GM12878 (cell line): ENCODE results near the gene LMNTD2. TPM values are rescaled to one million over a fixed set of nuclear protein-coding genes. Genes with fewer than 3 reads are reported as not detected.

ENCODE experiments used
- CBX5 ChIP-seq: sonication (generic); IDR thresholded peaks from 2 replicates; pipeline ENCODE4 v1.6.1; 2016; ENCODE audit warnings: low read depth, moderate library complexity, mild to moderate bottlenecking, inconsistent platforms
- ETV6 ChIP-seq, 2 experiments: fragments of 450-650 bp in 1 of 2; IDR thresholded peaks in 1 of 2; conservative IDR thresholded peaks in 1 of 2; 2 replicates each; pipeline ENCODE4 v1.6.1; 2014; ENCODE audit warnings: antibody characterized with exemption in 1 of 2, borderline replicate concordance in 1 of 2, low read depth in 1 of 2, mild to moderate bottlenecking in 1 of 2, moderate library complexity in 1 of 2
- EZH2 ChIP-seq: IDR thresholded peaks from 2 replicates; pipeline ENCODE4 v1.6.1; 2012; ENCODE audit warnings: low read depth, mild to moderate bottlenecking, control low read depth, inconsistent platforms, low read length, borderline replicate concordance; ENCODE audit not compliant: control insufficient read depth
- FOXM1 ChIP-seq: IDR thresholded peaks from 2 replicates; pipeline ENCODE4 v1.6.1; 2012; ENCODE audit warnings: low read depth, mild to moderate bottlenecking, inconsistent platforms, low read length, moderate library complexity
- RAD51 ChIP-seq: fragments of 450-650 bp; IDR thresholded peaks from 2 replicates; pipeline ENCODE4 v1.6.1; 2016; ENCODE audit warnings: moderate library complexity, mild to moderate bottlenecking, inconsistent platforms
- RBBP5 ChIP-seq: fragments of 200-600 bp; sonication (generic); conservative IDR thresholded peaks from 2 replicates; pipeline ENCODE4 v1.6.1; 2016
- SIX5 ChIP-seq: IDR thresholded peaks from 2 replicates; pipeline ENCODE4 v1.6.1; 2011; ENCODE audit warnings: mild to moderate bottlenecking, low read depth, low read length, moderate library complexity; ENCODE audit not compliant: severe bottlenecking
- SUPT20H ChIP-seq: IDR thresholded peaks from 2 replicates; pipeline ENCODE4 v1.6.1; 2011; ENCODE audit warnings: low read depth, mild to moderate bottlenecking, low read length, moderate library complexity, borderline replicate concordance; ENCODE audit not compliant: control insufficient read depth
- ZBTB40 ChIP-seq: fragments of 450-650 bp; IDR thresholded peaks from 2 replicates; pipeline ENCODE4 v1.6.1; 2016; ENCODE audit warnings: mild to moderate bottlenecking, moderate library complexity, borderline replicate concordance
- polyA plus RNA-seq, 11 experiments: library from polyadenylated mRNA; depleted of rRNA in 4 of 11; unstranded in 6 of 11; stranded (reverse) in 5 of 11; fragments of >200 nt; fragmentation: Nextera tagmentation in 4 of 11; fragmentation: Illumina TruSeq in 1 of 11; extraction: Ambion mirVana in 4 of 11; extraction: Trizol in 1 of 11; gene quantifications; 1 replicate in 1 of 11; 2 replicates in 10 of 11; pipeline versions ENCODE4 v1.2.1 to v1.2.3, GENCODE V29; 2011 to 2016; ENCODE audit warnings: inconsistent platforms in 2 of 11, missing spikeins in 2 of 11, low read depth in 1 of 11
- total RNA-seq, 4 experiments: library from RNA; depleted of rRNA in 3 of 4; stranded (reverse); fragments of >200 nt in 3 of 4; fragmentation: Illumina TruSeq in 1 of 4; extraction: Trizol in 1 of 4; gene quantifications; 2 replicates each; pipeline versions ENCODE4 v1.2.1 to v1.2.3, GENCODE V29; 2013 to 2021
- TF ChIP-seq, protein P1 (sequence below): fragments of 450-650 bp; formaldehyde crosslinking; IDR thresholded peaks from 2 replicates; pipeline ENCODE4 v1.5.0; 2022; ENCODE audit warnings: mild to moderate bottlenecking, missing genetic modification characterization
- TF ChIP-seq, protein P2 (sequence below): IDR thresholded peaks from 2 replicates; pipeline ENCODE4 v1.6.1; 2012; ENCODE audit warnings: improper control_type of control experiment, low read depth, low read length; ENCODE audit not compliant: insufficient replicate concordance
- TF ChIP-seq, protein P3 (sequence below): fragments of 450-650 bp; IDR thresholded peaks from 2 replicates; pipeline ENCODE4 v1.6.1; 2016; ENCODE audit warnings: mild to moderate bottlenecking

The LMNTD2 gene
- total and polyA plus RNA-seq, 10 of the 15 experiments (the other 5 are each of a cell fraction or from before 2014, with no cell fraction given), result 0.22 to 4.1 (median 1.3) TPM; not detected in 2

DNA sequence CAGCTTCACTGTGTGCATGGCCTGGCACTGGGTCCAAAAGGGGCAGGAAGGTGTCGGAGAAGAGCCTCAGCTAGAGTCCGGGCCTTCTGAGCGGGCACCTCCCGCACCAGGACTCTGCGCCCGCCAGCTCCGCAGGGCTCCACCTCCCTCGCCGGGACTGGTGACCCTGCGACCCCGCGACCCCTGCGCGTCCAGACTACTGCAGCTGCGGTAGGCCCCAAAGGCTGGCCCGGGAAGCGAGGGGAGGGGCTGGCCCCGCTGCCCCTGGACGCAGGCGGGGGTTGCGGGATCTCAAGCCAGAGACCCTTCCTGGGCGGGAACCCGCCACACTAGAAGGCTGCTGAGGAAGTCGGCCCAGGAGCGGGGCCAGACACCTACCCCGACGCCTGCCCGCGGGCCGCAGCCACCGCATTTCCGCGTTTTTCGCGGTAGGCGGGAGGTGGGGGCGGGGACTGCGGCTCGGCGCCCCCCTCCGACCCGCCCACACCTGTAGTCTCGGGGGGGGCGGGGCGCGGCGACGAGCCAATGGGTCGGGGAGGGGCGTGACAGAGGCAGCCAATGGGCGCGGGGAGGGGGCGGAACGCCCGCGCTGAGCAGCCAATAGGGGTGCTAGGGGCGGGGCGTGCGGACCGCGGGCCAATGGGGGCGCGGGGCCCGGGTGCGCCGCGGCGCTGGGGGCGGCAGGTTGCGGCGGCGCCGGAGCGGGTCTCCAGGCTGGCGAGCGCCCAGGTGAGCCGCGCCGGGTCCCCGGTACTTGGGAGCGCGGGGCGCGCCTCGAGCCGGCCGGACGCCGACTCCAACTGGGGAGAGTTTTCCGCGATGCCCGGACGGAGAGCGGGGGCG, at the start of gene LMNTD2, which contains the start of gene RASSF7 (continued):
- TF ChIP-seq, protein P1, sequence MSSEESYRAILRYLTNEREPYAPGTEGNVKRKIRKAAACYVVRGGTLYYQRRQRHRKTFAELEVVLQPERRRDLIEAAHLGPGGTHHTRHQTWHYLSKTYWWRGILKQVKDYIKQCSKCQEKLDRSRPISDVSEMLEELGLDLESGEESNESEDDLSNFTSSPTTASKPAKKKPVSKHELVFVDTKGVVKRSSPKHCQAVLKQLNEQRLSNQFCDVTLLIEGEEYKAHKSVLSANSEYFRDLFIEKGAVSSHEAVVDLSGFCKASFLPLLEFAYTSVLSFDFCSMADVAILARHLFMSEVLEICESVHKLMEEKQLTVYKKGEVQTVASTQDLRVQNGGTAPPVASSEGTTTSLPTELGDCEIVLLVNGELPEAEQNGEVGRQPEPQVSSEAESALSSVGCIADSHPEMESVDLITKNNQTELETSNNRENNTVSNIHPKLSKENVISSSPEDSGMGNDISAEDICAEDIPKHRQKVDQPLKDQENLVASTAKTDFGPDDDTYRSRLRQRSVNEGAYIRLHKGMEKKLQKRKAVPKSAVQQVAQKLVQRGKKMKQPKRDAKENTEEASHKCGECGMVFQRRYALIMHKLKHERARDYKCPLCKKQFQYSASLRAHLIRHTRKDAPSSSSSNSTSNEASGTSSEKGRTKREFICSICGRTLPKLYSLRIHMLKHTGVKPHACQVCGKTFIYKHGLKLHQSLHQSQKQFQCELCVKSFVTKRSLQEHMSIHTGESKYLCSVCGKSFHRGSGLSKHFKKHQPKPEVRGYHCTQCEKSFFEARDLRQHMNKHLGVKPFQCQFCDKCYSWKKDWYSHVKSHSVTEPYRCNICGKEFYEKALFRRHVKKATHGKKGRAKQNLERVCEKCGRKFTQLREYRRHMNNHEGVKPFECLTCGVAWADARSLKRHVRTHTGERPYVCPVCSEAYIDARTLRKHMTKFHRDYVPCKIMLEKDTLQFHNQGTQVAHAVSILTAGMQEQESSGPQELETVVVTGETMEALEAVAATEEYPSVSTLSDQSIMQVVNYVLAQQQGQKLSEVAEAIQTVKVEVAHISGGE, result no peak
- no peak for TF ChIP-seq SIX5
- no peak for TF ChIP-seq SUPT20H
- TF ChIP-seq ZBTB40, result no peak
- TF ChIP-seq, protein P2, sequence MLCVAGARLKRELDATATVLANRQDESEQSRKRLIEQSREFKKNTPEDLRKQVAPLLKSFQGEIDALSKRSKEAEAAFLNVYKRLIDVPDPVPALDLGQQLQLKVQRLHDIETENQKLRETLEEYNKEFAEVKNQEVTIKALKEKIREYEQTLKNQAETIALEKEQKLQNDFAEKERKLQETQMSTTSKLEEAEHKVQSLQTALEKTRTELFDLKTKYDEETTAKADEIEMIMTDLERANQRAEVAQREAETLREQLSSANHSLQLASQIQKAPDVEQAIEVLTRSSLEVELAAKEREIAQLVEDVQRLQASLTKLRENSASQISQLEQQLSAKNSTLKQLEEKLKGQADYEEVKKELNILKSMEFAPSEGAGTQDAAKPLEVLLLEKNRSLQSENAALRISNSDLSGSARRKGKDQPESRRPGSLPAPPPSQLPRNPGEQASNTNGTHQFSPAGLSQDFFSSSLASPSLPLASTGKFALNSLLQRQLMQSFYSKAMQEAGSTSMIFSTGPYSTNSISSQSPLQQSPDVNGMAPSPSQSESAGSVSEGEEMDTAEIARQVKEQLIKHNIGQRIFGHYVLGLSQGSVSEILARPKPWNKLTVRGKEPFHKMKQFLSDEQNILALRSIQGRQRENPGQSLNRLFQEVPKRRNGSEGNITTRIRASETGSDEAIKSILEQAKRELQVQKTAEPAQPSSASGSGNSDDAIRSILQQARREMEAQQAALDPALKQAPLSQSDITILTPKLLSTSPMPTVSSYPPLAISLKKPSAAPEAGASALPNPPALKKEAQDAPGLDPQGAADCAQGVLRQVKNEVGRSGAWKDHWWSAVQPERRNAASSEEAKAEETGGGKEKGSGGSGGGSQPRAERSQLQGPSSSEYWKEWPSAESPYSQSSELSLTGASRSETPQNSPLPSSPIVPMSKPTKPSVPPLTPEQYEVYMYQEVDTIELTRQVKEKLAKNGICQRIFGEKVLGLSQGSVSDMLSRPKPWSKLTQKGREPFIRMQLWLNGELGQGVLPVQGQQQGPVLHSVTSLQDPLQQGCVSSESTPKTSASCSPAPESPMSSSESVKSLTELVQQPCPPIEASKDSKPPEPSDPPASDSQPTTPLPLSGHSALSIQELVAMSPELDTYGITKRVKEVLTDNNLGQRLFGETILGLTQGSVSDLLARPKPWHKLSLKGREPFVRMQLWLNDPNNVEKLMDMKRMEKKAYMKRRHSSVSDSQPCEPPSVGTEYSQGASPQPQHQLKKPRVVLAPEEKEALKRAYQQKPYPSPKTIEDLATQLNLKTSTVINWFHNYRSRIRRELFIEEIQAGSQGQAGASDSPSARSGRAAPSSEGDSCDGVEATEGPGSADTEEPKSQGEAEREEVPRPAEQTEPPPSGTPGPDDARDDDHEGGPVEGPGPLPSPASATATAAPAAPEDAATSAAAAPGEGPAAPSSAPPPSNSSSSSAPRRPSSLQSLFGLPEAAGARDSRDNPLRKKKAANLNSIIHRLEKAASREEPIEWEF, result no peak
- no peak for TF ChIP-seq CBX5
- no peak for TF ChIP-seq RBBP5
- TF ChIP-seq EZH2, result no peak
- TF ChIP-seq, protein P3, sequence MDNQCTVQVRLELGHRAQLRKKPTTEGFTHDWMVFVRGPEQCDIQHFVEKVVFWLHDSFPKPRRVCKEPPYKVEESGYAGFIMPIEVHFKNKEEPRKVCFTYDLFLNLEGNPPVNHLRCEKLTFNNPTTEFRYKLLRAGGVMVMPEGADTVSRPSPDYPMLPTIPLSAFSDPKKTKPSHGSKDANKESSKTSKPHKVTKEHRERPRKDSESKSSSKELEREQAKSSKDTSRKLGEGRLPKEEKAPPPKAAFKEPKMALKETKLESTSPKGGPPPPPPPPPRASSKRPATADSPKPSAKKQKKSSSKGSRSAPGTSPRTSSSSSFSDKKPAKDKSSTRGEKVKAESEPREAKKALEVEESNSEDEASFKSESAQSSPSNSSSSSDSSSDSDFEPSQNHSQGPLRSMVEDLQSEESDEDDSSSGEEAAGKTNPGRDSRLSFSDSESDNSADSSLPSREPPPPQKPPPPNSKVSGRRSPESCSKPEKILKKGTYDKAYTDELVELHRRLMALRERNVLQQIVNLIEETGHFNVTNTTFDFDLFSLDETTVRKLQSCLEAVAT, result peak; percentile 51
- no peak for TF ChIP-seq FOXM1
- TF ChIP-seq RAD51, result no peak
- TF ChIP-seq ETV6 (conservative IDR thresholded peaks at IDR 0.05 in 1 of 2, IDR thresholded peaks at IDR 0.05 in 1 of 2; ENCODE audit: borderline replicate concordance in 1 of 2, low read depth in 1 of 2), result no peak
